Activated CD8-positive, alpha-beta memory T cell treated with anti-CD3 and anti-CD28 coated beads, Interleukin-2, amount 50 U/mL, for 1 hour (primary cell): ENCODE measurements around the gene B4GALNT3.
A peak's percentile ranks its signal among the peaks of the same experiment; 100 is the strongest.
"Not testable (repeated sequence)": the region's sequence is repeated elsewhere in the genome, so short reads cannot be mapped to it uniquely, and the experiment has no call there.

ENCODE experiments used
- DNase-seq: peaks from one replicate; pipeline ENCODE4 v3.0.0-alpha.2; 2020; ENCODE audit errors: extremely low read depth

Gene B4GALNT3

DNA sequence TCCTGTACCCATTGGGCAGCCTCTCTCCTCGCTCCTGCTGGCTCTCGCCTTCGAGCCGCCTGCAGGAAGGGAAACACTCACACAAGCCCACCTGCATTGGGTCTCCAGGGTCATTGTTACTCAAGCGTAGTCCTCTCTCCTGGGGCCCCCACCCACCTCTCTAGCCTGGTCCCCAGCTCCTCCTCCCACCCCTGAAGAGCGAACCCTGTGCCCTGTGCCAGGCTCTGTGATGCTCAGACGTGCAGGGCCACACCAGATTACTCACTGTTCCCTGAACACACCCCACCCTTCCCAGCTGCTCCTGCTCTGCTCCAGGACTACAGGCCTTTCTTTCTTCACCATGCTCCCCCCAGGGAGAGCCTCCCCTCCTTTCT lies 115.4 kb downstream of the B4GALNT3 start:
- DNase-seq, result no peak

DNA sequence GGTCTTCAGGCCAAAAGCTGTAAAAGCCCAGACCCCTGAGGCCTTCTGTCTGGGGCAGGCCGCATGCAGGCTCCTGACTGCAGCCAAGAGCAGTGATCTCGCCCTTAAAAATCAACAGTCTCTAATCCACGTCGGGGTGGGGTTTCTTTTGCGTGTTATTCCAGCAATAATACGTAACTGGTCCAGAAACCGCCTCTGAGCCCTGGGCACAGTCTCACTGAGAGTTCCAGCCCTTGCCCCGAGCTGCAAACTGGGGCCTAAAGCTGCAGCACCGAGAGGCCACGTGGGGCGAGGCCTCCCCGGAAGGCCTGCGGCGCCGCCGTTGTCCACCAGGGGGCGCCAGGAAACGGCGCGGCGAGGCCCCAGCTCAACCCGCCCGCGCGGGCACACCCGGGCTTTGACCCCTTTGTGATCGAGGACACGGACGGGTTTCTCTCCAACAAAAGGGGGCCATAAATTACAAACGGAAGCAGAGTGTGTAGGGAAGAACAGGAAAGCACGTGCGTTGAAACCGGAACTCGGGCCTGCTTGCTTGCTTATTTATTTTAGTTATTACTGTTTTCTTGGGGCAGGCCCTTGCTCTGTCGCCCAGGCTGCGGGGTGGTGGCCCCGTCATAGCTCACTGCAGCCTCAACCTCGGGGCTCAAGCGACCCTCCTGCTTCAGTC lies 116.3 kb downstream of the B4GALNT3 start:
- DNase-seq, result peak; percentile 25

DNA sequence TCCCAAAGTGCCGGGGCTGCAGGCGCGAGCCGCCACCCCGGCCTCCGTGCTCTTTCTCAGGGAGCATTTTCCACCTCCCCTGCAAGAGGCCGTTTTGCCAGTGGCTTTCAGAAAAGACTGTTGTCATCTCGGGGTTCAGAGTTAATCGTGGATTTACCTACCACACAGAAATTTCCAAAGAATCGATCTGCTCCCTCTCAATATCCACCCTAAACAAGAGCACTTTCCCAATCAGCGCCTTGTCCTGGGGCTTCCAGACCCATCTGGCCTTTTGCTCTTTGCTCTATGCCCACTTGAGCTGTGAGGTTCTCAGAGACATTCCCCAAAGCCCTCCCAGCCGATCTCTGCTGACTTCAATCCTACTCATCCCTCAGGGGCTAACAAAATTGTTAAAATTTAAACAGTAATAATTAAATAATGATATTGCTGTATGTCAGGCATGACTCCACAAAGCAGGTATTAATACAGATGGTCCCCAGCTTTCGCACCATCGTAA lies 116.9 kb downstream of the B4GALNT3 start:
- no peak for DNase-seq

DNA sequence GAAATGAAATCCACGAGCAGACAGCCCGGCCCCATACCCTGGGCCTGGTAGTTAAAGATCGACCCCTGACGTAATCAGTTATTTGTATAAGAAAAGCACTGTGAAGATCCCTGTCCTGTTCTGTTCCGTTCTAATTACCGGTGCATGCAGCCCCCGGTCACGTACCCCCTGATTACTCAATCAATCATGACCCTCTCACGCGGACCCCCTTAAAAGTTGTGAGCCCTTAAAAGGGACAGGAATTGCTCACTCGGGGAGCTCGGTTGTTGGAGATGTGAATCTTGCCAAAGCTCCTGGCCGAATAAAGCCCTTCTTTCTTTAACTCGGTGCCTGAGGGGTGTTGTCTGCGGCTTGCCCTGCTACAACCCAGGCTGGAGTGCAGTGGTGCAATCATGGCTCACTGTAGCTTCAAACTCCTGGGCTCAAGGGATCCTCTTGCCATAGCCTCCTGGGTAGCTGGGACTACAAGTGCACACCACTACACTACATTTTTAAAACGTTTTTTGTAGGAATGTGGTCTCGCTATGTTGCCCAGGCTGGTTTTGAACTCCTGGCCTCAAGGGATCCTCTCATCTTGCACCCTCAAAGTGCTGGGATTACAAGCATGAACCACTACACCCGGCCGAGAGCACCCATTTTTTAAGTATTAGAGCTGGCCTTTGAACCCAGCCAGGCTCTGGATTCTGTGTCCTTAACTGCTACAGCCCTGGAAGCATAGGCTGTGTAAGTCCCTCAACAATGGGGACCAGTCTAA lies 118.4 kb downstream of the B4GALNT3 start:
- DNase-seq, result not testable (repeated sequence)

DNA sequence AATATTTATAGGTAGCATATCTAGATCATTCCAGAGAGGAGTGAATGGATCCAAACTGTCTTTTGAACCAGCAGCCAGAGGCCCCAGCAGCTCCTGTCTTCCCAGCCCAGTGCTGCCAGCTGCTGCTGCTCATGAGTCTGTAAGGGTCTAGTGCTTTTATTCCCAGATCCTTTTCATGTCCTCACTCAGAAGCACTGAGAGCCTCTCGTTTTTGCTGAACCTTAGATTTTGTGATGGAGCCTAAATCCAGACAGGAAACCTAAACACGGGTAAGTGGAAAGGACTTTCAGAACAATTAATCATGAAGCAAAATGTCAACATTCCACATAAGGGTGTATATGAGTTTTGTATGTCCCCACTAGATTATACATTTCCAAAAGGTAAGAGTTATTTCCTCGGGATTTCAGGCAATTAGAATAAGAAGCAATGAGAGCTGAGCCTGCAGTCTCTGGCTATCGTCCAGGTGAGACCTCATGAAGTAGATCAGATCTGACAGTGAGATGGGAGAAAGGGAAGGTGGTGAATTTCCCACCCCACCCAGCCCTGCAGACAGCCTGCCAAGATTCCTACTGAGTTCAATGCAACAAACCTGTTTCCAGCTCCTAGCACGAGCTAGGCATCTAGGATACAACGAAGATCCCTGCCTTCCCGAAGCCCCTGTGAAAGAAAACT lies 119.1 kb downstream of the B4GALNT3 start:
- DNase-seq, result no peak

DNA sequence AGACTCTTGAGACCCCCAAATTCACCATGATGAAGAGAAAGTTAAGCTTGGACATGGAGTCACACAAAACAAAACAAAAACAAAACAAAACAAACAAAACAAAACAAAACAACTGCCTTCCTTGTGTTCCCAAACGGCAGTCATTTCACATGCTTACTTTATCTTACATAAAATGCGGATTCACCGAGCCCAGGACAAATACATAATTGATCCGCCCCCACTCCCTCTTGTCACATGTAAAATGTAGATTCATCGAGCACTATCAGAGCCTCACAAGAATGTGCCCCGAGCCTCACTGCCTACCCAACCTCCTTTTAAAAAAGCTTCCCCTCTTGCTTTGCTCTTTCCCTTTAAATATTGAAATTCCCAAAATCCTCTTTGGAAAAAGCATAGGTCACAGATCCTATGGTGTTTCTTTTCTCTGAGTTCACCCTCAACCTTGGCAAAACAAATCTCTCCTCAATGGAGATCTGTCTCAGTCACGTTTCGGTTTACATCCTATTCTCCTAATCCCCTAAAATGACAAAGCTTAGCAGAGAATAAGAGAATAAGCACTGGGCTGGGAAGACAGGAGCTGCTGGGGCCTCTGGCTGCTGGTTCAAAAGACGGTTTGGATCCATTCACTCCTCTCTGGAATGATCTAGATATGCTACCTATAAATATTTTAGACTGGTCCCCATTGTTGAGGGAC lies 119.8 kb downstream of the B4GALNT3 start:
- DNase-seq, result no peak

DNA sequence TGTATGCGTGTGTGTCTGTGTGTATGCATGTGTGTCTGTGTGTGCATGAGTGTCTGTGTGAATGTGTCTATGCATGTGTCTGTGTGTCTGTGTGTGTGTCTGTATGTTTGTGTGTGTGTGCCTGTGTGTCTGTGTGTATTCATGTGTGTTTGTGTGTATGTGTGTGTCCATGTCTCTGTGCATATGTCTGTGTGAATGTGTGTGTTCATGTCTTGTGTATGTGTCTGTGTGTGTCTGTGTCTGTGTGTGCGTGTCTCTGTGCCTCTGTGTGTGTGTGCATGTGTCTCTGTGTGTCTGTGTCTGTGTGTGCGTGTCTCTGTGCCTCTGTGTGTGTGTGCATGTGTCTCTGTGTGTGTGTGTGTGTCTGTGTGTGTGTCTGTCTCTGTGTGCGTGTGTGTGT lies 121.1 kb downstream of the B4GALNT3 start:
- no peak for DNase-seq

DNA sequence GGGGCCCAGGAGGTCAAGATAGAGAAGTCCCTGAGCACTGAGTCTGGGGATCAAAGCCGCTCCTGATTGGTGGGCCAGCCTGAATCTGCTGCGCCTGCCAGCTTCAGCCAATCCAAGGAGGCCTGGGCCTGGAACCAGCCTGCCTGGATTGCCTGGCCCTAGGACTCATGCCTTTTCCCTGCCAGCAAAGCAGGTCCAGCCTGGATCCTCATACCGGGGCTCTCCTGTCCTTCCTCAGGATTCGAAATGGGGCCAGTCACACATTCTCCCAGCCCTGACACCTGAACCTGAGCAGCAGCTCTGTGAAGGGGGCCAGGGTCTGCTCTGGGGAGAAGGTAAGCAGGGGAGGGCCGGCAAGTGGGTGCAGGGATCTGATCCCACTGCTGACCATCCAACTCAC lies 121.6 kb downstream of the B4GALNT3 start:
- DNase-seq, result no peak

DNA sequence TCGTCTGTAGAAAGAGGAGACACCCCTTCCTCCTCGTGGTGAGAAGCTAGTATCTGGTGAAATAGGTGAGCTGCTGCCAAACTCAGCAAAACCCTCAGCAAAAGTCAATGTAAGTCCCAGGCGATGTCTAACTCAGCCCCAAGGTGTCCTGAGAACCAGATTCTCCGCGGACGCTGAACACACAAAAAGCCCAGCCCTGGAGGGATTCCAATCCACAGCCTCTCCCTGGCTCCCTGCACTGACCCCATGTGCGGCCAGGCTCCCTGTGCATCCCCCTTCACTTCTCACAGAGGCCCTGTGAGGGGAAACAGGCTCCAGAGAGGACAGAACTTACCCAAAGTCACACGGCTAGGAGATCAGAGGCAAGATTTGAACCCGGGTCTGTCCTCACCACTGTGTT lies 122.0 kb downstream of the B4GALNT3 start:
- DNase-seq, result no peak

DNA sequence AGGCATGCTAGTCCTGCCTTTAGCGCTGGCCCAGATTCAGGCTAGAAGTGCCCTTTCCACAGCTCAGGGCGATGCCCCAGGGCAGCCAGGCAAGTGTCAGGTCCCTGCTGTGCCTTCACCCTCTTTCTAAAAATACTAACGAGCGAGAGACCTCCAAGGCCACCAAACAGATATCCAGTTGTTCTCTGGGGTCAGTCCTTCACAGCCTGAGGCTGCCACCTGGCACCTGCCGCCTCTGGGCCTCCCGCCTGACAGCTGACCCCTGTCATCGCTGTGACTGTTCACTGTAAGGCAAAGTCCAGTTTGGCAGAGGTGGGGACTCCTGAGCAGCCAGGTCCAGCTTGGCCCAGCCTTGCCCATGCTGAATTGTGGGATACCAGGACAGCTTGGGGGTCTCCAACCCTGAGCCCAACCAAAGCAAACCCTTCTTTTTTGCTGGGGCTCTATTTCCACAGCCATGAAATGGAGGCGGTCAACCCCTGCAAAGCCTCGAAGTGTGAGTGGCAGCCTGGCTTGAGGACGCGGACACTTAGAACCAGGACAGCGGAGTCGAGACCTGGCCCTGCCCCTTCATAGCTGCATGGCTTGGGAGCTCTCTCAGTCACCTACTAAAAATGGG lies 123.6 kb downstream of the B4GALNT3 start:
- no peak for DNase-seq

DNA sequence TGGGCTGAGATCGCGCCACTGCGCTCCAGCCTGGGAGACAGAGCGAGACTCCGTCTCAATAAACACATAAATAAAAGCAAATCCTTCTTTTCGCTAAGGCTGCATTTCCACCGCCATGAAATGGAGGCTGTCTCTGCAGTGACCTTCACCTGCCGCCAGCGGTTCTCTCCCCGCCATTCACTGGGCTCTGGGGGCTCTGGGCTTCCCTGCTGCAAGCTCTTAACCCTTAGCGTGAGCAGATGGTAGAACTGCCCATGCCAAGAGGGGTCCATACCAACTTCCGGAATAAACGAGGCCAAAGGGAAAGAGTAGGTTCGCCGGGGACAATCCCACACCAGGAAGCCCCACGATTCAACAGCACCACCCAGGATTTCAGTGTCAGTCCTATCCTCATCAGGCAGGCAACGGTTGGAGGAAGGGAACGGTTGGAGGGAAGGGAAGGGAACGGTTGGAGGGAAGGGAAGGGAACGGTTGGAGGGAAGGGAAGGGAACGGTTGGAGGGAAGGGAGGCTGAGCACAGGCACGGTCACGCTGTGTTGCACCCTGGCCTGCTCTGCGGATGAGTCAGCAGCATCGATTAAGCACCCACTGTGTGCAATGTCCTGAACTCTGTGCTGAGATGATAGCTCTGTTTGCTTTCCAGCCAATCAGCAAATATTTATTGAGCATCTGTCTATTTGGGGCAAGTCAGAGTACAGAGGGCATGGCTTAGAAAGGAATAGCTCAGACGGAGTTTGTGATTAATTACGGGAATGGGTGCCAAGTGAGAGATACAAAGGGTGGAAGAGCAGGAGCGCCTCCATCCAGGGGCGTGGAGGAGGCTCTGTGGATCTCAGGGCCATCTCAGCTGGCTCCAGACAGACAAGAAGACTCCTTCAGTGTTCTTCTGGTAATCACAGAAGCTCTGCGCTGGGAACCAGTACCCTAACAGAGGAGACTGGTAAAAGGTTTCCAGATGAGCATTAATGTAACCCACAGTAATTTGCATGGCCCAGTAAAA lies 125.6 kb downstream of the B4GALNT3 start:
- DNase-seq, result no peak

DNA sequence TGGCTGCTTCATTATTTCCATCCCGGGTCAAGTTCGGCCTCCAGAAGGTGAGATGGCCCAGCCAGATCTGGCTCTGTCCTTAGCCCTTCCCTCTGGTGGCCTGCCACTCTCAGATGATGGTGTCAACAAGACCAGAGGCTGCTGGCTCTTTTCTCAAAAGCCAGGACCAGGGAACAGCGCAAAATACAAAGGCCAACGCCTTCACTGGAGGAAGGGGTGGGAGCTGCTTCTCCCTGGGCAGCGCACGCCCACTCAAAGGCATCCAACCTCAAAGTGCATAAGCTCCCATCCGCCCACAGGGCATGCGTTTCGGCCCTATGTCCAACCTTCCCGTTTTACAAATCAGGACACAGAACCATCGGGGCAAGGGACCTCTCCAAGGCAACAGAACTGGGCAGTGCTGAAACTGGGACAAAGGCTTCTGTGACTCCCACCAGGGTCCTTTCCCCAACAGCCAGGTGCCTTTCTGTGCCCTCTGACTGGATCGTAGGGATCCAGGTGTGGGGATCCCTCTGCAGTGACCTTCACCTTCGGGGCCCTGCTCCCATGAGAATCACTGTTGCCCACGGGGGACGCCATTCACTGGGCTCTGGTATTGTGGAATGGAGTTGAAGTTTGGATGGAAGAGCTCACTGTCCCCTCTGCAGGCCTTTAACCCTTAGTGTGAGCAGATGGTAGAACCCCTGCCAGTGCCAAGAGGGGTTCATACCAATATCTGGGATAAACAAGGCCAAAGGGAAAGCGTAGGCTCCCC lies 126.8 kb downstream of the B4GALNT3 start:
- no peak for DNase-seq

DNA sequence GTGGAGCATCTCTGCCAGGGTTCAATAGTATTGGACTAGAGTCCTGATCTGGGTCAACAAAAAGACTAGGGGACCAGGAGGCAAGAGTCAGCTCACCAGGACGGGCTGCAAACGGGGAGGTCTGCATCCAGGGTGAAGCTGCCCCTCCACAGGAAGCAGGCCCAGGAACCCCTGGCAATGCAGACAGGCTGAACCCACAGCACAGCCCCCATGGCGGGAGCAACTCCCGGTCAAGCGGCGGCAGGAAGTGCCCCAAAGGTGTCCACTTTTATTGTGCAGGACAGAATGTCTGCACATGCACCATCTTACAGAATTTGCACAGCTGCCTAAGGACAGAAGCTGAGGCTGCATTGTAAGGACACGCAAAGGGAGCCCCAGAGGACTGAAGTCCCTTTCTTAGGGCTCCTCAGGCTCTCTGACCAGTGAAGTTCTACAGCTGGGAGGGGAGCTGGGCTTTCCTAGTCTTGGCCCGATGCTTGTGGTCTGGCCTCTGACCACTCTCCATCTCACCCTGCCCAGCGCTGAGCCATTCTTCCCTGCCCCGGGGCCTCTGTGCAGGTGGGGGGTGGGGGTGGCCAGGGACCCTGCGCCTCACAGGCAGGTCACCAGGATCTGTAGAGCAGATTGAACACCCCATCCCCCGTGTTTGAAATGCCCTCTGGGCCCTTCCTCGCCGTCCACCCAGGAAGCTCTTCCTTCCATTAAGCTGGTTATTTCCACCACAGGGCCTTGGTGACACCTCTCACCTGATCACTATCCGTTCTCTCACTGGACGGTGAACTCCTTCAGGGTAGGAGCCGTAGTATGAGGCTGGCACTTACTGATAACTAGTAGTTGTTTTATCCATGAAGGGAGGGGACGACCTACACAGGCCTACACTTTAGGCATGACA lies 127.6 kb downstream of the B4GALNT3 start:
- DNase-seq, result no peak

DNA sequence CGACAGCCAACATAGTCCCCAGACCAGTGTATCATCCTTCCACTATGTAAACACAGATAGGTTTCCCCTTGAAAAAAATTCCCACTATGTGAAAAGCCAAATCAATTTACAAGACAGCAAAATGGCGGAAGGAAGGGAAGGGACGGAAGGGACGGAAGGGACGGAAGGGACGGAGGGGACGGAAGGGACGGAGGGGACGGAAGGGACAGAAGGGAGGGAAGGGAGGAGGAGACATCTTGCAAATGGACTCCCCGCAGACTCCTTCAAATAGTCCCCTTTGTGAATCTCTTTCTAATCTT lies 128.2 kb downstream of the B4GALNT3 start:
- DNase-seq, result no peak

DNA sequence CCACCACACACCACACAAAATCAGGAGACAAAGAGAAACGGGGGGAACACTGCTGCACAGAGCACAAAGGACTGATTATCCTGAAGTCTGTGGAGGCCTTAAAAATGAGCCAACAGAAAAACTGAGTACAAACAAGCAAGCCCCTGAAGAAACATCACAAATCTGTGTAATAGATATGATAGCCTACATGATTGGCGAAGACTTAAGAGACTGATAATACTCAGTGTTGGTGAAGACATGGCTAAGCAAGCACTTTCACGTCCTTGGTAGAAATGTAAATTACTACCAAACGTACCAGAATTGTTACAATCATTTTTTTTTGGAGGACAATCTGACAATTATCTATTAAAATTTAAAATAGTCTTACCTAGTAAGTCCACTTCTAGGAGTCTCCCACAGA lies 128.9 kb downstream of the B4GALNT3 start:
- no peak for DNase-seq

DNA sequence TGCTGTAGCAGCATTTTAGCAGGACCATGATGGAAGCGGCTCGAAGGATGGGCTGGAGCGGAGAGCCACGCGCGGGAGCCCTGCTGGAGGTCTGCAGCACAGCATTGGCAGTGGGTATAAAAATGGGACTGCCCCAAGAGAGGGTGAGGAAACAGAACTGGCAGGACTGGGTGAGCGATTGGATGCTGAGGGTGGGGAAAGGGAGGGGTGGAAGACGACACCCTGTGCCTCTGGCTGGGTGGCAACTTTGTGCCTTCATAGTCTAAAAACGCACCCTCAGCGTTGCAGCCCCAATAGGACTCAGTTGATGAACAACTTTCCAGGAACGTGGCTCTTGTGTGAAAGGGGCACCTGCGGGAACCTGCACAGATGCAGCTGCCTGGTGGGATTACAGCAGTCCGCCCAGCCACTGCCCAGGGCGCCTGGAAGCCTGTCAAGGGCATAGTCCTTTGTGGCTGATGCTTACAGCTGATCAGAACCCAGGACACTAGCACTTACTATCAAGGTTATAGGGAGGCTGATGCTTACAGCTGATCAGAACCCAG lies 130.5 kb downstream of the B4GALNT3 start:
- DNase-seq, result no peak

DNA sequence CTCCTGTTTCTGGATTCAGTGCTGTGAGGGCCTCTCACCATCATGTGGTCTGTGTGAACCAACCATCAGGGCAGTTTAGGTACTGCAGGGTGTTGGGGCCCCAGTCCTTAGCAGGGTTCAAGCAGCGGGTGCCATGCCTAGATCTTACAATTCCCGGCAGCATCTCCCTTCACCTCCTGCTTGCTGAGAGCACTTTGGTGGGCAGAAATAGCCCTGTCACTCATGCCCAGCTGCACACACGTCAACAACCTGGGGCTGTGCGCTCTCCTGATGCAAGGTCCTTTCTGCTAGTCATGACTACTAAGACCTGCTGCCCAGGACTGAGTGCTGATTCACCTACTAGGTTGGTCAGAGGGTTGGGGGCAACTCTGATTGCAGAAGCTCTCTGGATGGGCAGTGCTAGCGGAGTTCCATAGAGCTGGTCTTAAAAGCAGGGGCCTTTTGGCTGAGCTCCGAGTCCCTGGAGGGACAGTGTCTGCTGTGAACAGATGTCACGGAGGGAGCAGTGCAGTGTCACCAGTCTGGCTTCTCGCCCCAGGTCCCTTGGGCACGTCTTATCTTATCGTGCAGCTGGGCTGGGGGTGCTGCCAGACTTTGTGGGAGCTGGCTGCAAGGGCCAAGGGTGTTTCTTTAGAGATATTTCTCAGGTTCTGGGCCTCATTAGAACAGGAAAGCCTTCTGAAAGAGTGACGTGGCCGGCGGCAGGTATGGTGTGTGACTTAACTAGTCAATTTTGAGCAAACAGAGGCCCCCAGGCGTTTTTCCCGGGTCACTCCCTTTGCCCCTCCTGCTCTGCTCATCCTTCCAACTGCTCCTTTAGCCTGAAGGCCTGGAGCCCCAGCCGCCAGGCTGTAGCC lies 131.7 kb downstream of the B4GALNT3 start:
- DNase-seq, result no peak

DNA sequence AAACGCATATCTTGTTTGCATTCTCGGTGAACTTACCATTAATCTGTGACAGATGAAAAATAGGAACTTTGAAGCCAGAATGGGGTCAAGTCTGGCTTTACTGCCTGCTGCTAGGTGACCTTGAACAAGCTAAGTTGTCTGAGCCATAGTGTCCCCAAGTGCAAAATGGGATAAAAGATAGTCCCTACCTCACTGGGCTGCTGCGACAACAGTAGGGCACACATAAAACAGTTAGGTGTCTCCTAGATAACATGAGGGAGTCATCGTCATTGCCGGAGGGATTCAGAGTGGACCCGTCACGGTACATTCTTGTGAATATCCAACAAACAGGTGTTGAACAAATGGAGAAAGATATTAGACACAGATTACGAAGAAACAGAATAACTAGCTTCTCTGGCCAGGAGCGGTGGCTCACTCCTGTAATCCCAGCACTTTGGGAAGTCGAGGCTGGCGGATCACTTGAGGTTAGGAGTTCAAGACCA lies 132.3 kb downstream of the B4GALNT3 start:
- DNase-seq, result no peak
